Fibroblast of mammary gland (primary cell): Measurements from ENCODE around the gene SUGP1.

Experiments used
- DNase-seq: peaks from one replicate; pipeline ENCODE4 v3.0.0-alpha.2; 2010; ENCODE audit warnings: low read depth
- H3K4me3 ChIP-seq: 2 replicates; pipeline ENCODE4 v1.5.1; 2011; ENCODE audit warnings: low read depth, mild to moderate bottlenecking, low read length, moderate library complexity; ENCODE audit not compliant: control insufficient read depth
- TF ChIP-seq, protein P1 (sequence below): conservative IDR thresholded peaks from 2 replicates; pipeline ENCODE4 v1.5.1; 2011; ENCODE audit warnings: low read depth, low read length, inconsistent platforms; ENCODE audit not compliant: control insufficient read depth, insufficient read depth

The SUGP1 gene

DNA sequence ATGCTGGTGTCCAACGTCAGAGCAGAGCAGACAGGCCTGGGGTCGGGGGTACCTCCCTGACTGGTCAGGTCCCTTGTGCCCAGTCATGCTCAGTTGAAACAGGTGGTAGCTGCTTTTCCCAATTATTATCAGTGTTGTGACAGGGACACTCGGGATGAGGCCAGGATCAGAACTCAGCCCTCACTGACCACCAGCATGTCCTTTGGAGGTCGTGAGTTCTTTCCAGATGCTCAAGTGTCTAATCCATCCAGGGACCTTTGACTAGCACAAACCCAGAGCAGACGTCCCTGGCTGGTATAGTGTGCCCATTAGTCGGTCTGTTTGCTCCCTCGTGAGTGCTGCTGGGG lies 22.7 kb upstream of the SUGP1 start:
- TF ChIP-seq, protein P1, sequence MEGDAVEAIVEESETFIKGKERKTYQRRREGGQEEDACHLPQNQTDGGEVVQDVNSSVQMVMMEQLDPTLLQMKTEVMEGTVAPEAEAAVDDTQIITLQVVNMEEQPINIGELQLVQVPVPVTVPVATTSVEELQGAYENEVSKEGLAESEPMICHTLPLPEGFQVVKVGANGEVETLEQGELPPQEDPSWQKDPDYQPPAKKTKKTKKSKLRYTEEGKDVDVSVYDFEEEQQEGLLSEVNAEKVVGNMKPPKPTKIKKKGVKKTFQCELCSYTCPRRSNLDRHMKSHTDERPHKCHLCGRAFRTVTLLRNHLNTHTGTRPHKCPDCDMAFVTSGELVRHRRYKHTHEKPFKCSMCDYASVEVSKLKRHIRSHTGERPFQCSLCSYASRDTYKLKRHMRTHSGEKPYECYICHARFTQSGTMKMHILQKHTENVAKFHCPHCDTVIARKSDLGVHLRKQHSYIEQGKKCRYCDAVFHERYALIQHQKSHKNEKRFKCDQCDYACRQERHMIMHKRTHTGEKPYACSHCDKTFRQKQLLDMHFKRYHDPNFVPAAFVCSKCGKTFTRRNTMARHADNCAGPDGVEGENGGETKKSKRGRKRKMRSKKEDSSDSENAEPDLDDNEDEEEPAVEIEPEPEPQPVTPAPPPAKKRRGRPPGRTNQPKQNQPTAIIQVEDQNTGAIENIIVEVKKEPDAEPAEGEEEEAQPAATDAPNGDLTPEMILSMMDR = no peak
- no peak for DNase-seq
- no peak overlapping the region for H3K4me3 ChIP-seq

DNA sequence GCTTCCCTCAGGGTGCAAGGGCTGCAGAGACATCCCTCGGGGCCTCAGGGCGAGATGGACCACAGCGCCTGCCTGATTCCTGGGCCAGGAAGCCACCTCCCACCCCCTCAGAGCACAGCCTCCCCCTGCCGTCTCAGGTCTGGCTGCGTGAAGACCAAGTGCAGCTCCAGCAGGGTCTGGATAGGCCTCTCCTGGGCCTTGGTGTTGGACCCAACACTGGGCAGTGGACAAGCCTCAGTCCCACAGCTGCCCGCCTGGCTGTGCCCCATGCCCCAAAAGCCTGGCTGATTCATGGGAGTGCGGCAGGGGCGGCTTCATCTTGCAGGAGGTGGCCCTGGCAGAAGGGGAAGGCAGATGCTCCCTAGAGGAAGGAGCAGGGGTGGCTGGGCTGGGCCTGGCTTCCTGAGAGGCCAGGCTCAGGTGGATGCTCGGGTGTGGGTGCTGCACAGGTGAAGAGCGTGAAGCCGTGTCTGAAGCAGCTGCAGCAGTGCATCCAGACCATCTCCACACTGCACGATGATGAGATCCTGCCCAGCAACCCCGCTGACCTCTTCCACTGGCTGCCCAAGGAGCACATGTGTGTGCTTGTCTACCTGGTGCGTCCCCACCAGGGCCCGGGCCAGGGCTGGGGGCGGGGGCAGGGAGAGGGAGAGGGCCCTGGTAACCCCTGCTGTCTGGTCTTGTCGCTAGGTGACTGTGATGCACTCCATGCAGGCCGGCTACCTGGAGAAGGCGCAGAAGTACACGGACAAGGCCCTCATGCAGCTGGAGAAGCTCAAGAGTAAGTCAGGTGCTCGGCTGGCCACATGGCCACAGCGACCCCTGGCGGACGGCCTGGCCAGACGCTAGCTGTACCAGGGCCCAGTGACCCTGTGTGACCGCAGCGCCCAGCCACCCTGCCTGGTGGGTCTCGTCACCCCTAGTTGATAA lies 22.0 kb upstream of the SUGP1 start:
- peak; percentile 63 for DNase-seq
- TF ChIP-seq, protein P1 = peak; percentile 72
- no peak overlapping the region for H3K4me3 ChIP-seq

DNA sequence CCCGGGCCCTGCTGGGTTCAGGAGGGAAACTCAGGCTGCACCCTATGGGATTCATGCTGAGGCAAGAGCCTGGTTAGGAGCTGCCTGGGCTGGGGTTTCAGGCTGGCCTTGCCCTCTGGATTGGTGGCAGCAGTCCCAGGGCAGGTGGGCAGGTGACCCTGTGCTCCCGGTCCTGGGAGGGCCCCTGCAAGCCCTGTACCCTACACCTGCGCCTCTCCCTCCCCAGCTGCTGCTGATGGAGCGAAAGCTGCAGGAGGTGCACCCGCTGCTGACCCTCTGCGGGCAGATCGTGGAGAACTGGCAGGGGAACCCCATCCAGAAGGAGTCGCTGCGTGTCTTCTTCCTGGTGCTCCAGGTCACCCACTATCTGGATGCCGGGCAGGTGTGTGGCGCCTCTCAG lies 20.7 kb upstream of the SUGP1 start:
- TF ChIP-seq, protein P1 = no peak
- H3K4me3 ChIP-seq = no peak overlapping the region
- no peak for DNase-seq

DNA sequence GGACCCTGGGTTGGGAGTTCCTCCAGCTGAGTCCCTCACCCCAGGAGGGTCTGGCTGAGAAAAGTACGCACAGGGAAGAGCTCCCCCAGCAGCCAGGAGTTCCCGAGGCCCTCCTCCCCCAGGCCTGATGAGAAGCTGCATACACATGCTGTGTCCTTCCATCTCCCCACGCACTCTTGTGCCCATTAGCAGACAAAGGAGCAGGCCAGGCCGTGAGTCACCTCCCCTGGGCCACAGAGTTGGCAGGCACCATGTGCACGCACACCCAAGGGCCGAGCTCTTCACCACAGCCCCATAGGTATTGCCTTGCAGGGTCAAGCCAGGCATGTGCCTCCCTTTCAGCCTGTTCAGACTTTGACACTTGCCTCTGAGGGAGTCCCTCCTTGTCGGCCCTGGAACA lies 17.8 kb upstream of the SUGP1 start:
- TF ChIP-seq, protein P1 = no peak
- H3K4me3 ChIP-seq = no peak overlapping the region
- peak; percentile 87 for DNase-seq

DNA sequence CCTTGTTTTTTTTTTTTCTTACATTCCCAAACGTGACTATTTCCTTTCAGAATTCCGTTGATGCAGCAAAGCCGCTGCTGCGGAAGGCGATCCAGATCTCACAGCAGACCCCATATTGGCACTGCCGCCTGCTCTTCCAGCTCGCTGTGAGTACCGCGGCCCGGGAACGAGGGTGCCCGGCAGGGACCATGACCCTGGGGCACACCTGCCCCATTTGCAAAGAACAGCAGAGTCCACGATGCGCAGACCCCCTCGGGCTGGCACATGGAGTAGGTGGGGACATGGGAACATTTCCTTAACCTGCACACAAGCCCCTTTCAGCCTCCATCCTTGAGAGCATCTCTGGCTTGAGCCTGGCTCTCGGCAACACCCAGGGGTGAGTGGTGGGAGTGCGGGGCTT lies 16.8 kb upstream of the SUGP1 start:
- H3K4me3 ChIP-seq = no peak overlapping the region
- DNase-seq = no peak
- TF ChIP-seq, protein P1 = no peak

DNA sequence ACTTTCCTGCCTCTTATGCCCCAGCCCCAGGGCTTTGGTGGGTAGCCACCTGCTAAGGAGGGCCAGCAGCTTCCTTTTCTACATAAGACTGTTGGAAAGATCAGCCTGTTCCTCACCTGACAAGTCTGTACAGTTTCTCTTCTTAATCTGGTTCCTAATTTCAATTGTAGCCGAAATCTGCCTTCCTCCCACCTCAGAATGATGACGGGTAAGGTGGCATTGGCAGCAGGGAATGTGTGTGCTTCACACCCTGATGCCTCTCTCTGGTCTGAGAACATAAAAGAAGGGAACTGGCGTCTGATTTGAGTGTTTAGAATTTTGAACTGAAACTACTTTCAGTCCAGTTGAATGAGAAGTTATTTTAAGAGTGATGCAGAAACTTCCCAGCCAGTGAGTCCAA lies 16.3 kb upstream of the SUGP1 start:
- no peak overlapping the region for H3K4me3 ChIP-seq
- DNase-seq = no peak
- TF ChIP-seq, protein P1 = no peak
